Islet of Langerhans (tissue), 1 donor: ENCODE measurements around the gene NELFA.

Experiments
- FAIRE-seq: peaks from one replicate; lab custom pipeline; 2011; peaks lifted over from hg19 to GRCh38; lab: Jason Lieb, UNC

Gene NELFA

GRCh38 chr4:2008921-2009650 lies at the start of gene NELFA:
NELFA (minus strand) TSS chr4:2008974; CDS start chr4:2008959, 15 bp downstream.
- FAIRE-seq, result no peak

GRCh38 chr4:2057382-2058065 lies 48.8 kb upstream of the NELFA start:
- no peak for FAIRE-seq

GRCh38 chr4:2054217-2054616 lies 45.4 kb upstream of the NELFA start:
- FAIRE-seq, result no peak

GRCh38 chr4:2051086-2051485 lies 42.3 kb upstream of the NELFA start:
- FAIRE-seq, result no peak

DNA sequence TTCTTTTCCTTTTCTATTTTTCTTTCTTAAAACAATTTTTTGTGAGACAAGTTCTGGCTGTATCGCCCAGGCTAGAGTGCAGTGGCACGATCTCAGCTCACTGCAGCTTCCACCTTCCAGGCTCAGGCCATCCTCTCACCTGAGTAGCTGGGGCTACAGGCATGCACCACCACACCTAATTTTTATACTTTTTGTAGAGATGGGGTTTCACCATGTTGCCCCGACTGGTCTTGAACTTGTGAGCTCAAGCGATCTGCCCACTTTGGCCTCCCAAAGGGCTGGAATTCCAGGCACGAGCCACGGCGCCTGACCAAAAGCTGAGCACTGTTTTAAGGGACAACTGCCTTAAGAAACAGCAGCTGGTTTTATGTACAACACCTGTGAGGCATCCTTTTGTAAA lies 41.0 kb upstream of the NELFA start:
- no peak for FAIRE-seq

GRCh38 chr4:2049381-2049780 lies 40.6 kb upstream of the NELFA start:
- no peak for FAIRE-seq

GRCh38 chr4:2048831-2049230 lies 40.1 kb upstream of the NELFA start:
- no peak for FAIRE-seq

- FAIRE-seq, result no peak
Observed at GRCh38 chr4:2047781-2048581, 39.2 kb upstream of the NELFA start.

- FAIRE-seq, result no peak
Observed at GRCh38 chr4:2047031-2047660, 38.4 kb upstream of the NELFA start.

DNA sequence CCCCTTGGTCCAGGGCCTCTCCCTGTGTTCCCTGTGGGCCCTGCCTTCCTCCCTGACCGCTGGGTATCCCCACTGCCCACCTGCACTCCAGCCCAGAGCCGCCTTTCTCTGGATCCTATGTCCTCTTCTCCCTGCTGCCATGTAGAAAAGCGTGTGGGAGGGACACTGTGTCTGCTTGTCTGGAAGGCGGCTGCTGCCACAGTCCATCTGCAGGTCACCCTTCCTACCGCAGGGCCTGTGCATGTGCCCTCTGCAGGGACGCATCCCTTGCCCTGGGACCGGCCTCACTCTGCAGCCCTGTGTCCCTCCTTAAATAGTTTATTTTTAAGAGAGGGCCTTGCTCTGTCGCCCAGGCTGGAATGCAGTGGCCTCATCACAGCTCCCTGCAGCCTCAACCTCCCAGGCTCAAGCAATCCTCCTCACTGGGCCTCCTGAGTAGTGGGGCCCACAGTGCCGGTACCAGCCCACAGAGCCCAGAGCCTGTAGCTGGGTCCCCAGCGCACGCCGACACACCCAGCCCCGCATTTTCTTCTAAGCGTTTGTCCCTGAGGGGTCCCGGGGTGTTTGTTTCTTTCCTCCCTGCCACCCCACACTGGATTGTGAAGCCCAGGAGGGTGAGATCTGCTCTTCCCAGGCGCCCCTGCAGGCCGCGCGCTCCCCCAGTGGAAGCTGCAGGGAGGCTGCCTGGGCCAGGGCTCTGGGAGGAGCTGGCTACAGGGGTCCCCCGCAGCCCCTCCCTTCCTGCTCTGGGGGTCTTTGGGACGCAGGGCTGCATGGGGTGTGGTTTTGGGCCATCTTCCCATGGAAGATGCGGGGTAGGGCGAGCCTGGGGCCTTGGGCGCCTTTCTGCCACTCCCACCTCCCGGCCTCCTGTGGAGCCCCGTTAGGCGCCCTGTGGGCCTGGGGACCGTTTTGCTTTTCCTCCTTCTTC lies 37.5 kb upstream of the NELFA start:
- no peak for FAIRE-seq

DNA sequence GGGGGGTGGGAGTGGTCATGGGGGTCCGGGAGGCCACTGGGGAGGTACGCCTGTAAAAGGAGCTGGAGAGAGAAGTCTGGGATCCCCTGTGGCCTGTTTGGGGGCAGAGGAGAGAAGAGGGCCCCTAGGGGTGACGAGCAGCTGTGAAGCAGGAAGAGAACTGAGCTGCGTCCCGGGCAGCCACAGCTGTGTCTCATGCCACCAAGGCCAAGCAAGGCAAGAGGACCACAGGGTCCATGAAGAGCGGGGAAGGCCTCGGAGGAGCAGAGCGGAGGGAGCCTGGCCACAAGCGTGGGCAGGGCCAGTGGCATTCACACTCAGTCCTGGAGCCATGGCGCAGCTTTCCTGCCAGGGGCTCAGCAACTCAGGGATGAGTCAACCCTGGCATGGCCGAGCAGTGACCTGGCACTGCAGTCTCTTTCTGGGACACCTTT lies 36.8 kb upstream of the NELFA start:
- no peak for FAIRE-seq

DNA sequence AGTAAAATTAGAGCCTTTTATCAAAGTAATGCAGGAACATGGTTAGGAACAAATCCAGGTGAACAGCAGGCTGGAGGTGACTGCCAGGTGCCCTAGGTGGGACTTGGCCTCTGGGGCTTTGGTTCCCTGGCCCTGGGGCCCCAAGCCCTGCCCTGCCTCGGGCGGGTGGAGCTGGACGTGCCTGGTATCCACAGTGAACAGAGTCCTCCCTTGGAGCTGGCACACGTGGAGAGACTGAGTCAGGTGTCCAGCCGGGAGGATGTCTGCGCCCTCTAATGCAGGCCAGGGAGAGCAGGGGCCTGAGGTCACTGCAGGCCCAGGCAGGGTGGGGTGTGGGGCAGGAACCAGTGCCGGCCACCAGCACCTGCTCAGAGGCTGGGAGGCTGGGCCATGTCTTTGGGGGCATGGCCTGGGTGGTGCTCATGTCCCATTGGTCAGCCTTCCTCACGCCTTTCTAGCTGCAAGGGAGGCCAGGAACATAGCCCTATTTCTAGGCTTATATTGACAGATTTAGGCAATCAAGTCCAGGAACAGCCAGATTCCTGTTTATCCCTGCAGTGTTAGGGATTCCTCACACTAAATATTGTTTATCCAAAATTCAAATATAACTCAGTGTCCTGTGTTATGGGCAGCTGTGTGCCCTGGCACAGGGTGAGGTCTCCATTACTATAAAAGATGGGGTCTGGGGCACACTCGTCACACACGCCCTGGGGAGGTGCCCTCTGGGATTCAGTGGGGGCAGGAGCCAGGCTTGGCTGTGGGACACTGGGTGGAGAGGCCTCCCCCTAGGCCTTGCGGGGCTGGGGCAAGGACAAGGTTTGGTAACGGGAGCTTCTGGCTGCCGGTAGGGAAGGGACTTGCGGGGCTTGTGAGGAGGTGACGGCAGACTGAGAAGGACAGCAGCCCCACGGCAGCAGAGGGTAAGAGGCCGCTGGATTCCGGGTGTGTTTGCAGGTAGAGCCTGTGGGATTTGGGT lies 36.1 kb upstream of the NELFA start:
- no peak for FAIRE-seq

- FAIRE-seq, result no peak
Observed at GRCh38 chr4:2044119-2044485, 35.3 kb upstream of the NELFA start.

- no peak for FAIRE-seq
Observed at GRCh38 chr4:2043396-2044118, 34.8 kb upstream of the NELFA start.

DNA sequence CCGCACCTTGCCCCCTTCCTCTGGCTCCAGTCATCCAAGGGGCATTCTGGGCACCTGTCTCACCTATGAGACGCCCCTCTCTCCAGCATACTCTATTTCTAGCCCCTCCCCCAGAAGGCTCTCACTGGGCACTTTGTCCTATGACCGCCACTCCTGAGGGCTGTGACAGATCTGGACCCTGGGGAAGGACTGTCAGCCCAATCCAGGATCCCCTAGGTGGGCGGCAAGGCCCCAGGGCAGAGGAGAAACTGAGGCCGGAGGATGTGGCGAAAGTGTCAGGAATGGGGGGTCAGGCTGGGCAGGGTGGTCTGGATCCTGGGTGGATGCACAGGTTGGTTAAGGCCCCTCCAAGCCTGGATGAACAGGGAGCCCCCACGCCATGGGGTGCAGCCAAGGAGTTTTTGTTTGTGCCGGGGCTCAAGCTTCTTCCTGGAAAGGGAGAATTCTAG lies 34.2 kb upstream of the NELFA start:
- no peak for FAIRE-seq

DNA sequence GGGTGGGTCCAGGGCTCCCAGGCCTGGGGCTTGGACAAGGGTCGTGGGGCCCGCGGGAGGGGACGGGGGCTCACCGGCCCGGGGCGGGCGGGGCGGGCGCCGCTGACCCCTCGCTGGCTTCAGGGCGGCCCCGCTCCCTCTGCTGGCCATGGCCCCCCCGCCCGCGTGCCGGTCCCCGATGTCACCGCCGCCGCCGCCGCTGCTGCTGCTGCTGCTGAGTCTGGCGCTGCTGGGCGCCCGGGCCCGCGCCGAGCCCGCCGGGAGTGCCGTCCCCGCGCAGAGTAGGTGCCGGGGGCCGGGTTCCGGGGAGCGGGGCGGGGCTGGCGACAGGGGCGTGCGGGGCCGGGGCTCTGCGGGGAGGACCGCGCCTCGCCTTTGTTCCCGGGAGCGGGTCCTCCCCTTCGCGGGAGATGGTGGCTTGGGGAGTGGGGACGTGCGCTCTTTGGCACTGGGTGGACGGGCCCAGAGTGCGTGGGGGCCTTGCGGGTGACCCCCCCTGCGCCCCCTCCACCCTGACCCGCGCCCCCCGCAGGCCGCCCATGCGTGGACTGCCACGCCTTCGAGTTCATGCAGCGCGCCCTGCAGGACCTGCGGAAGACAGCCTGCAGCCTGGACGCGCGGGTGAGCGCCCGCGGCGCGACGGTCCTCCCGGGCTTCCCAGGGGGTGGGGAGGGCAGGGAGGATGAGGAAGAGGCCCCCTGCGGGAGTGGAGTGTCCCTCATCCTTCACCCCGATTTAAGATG lies 33.6 kb upstream of the NELFA start:
- FAIRE-seq, result no peak

- FAIRE-seq, result no peak
Observed at GRCh38 chr4:2041239-2042130, 32.7 kb upstream of the NELFA start.
